GM23338 (cell line): Measurements from ENCODE around the gene BCAP29. TPM values are rescaled to one million over a fixed set of nuclear protein-coding genes. Genes with fewer than 3 reads are reported as not detected.
A peak's percentile ranks its signal among the peaks of the same experiment; 100 is the strongest.

Experiments
- ATAC-seq: fragments of 200-7000 bp; cut with Tn5 transposase; 3 replicates; pipeline ENCODE4 v1.9.1; 2020
- DNase-seq: peaks from one replicate; pipeline ENCODE4 v3.0.0-alpha.2; 2015; ENCODE audit warnings: low spot score
- H2AFZ ChIP-seq: fragments of 200-600 bp; sonication (generic); 2 replicates; pipeline ENCODE4 v1.8.0; 2016; ENCODE audit warnings: antibody characterized with exemption, mild to moderate bottlenecking, moderate library complexity
- H3F3A ChIP-seq: fragments of 200-600 bp; sonication (generic); replicated peaks from 2 replicates; pipeline ENCODE4 v1.8.0; 2017; ENCODE audit warnings: antibody characterized with exemption, mixed run types, low read depth
- H3K27ac ChIP-seq: fragments of 200-600 bp; sonication (generic); 2 replicates; pipeline ENCODE4 v1.6.1; 2016; ENCODE audit warnings: low read depth
- H3K27me3 ChIP-seq: fragments of 200-600 bp; sonication (generic); 2 replicates; pipeline ENCODE4 v1.8.0; 2016; ENCODE audit warnings: mild to moderate bottlenecking, mixed run types, moderate library complexity; ENCODE audit not compliant: insufficient read depth
- H3K36me3 ChIP-seq: fragments of 200-600 bp; sonication (generic); 2 replicates; pipeline ENCODE4 v1.8.0; 2016; ENCODE audit warnings: mild to moderate bottlenecking; ENCODE audit not compliant: insufficient read depth
- H3K4me1 ChIP-seq: fragments of 200-600 bp; sonication (generic); 2 replicates; pipeline ENCODE4 v1.8.0; 2016; ENCODE audit warnings: mild to moderate bottlenecking, moderate library complexity; ENCODE audit not compliant: insufficient read depth
- H3K4me2 ChIP-seq: fragments of 200-600 bp; sonication (generic); 2 replicates; pipeline ENCODE4 v1.7.1; 2017; ENCODE audit warnings: mixed run types
- H3K4me3 ChIP-seq: fragments of 200-600 bp; sonication (generic); 2 replicates; pipeline ENCODE4 v1.6.1; 2016; ENCODE audit warnings: mixed run types
- H3K79me2 ChIP-seq: fragments of 200-600 bp; sonication (generic); replicated peaks from 2 replicates; pipeline ENCODE4 v1.8.0; 2017; ENCODE audit warnings: mild to moderate bottlenecking; ENCODE audit not compliant: insufficient read depth
- H3K9me2 ChIP-seq: fragments of 200-600 bp; sonication (generic); 2 replicates; pipeline ENCODE4 v1.8.0; 2017; ENCODE audit not compliant: insufficient read depth
- H4K20me1 ChIP-seq: fragments of 200-600 bp; sonication (generic); replicated peaks from 2 replicates; pipeline ENCODE4 v1.8.0; 2017; ENCODE audit warnings: mild to moderate bottlenecking; ENCODE audit not compliant: insufficient read depth
- H3K27ac Mint-ChIP-seq: 2 replicates; pipeline ENCODE4 v1.8.0; 2020; ENCODE audit warnings: inconsistent platforms, mild to moderate bottlenecking, moderate library complexity, mixed read lengths
- H3K27me3 Mint-ChIP-seq: 3 replicates; pipeline ENCODE4 v1.8.0; 2022; ENCODE audit warnings: low read depth, mild to moderate bottlenecking, moderate library complexity, mixed read lengths, inconsistent platforms; ENCODE audit not compliant: insufficient read depth, poor library complexity
- H3K36me3 Mint-ChIP-seq: 3 replicates; pipeline ENCODE4 v1.8.0; 2021; ENCODE audit warnings: low read depth, mild to moderate bottlenecking, inconsistent platforms, moderate library complexity, mixed read lengths
- H3K4me1 Mint-ChIP-seq: 3 replicates; pipeline ENCODE4 v1.8.0; 2020; ENCODE audit warnings: mild to moderate bottlenecking, inconsistent platforms, mixed read lengths
- H3K4me3 Mint-ChIP-seq: 3 replicates; pipeline ENCODE4 v1.8.0; 2021; ENCODE audit warnings: moderate library complexity, mild to moderate bottlenecking, inconsistent platforms, mixed read lengths
- H3K9me3 Mint-ChIP-seq: 3 replicates; pipeline ENCODE4 v1.8.0; 2020; ENCODE audit warnings: moderate library complexity, mild to moderate bottlenecking, inconsistent platforms, mixed read lengths
- CREB1 ChIP-seq: fragments of 250-450 bp; sonication (Bioruptor Pico); IDR thresholded peaks from 2 replicates; pipeline ENCODE4 v1.5.0; 2020; ENCODE audit warnings: low read depth, mild to moderate bottlenecking, moderate library complexity
- EZH2 ChIP-seq: fragments of 200-600 bp; sonication (generic); IDR thresholded peaks from one replicate; pipeline ENCODE4 v1.8.0; 2017; ENCODE audit warnings: antibody characterized with exemption, mild to moderate bottlenecking, low read depth; ENCODE audit not compliant: unreplicated experiment
- EZH2phosphoT487 ChIP-seq: fragments of 200-600 bp; sonication (generic); IDR thresholded peaks from one replicate; pipeline ENCODE4 v1.8.1; 2018; ENCODE audit warnings: antibody characterized with exemption; ENCODE audit not compliant: unreplicated experiment
- POLR2AphosphoS5 ChIP-seq: IDR thresholded peaks from 2 replicates; pipeline ENCODE4 v1.6.1; 2016; ENCODE audit warnings: antibody characterized with exemption, low read depth
- ZNF114 ChIP-seq: fragments of 250-450 bp; sonication (Bioruptor Pico); IDR thresholded peaks from 2 replicates; pipeline ENCODE4 v1.5.0; 2020; ENCODE audit warnings: mild to moderate bottlenecking, moderate library complexity
- polyA plus RNA-seq: library from polyadenylated mRNA; unstranded; fragments of >200 nt; fragmentation: Nextera tagmentation; extraction: Ambion mirVana; gene quantifications from 2 replicates; pipeline ENCODE4 v1.2.1, GENCODE V29; 2016
- total RNA-seq: library from RNA; depleted of rRNA; stranded (reverse); fragments of >200 nt; shearing (Covaris generic); gene quantifications from 2 replicates; pipeline ENCODE4 v1.2.3, GENCODE V29; 2014
- TF ChIP-seq, protein P1 (sequence below): IDR thresholded peaks from one replicate; pipeline ENCODE4 v1.6.1; 2018; ENCODE audit warnings: antibody characterized with exemption; ENCODE audit not compliant: unreplicated experiment

BCAP29 gene
- total and polyA plus RNA-seq, 2 experiments from 2014 or later = 18.4 to 24.0 TPM

DNA sequence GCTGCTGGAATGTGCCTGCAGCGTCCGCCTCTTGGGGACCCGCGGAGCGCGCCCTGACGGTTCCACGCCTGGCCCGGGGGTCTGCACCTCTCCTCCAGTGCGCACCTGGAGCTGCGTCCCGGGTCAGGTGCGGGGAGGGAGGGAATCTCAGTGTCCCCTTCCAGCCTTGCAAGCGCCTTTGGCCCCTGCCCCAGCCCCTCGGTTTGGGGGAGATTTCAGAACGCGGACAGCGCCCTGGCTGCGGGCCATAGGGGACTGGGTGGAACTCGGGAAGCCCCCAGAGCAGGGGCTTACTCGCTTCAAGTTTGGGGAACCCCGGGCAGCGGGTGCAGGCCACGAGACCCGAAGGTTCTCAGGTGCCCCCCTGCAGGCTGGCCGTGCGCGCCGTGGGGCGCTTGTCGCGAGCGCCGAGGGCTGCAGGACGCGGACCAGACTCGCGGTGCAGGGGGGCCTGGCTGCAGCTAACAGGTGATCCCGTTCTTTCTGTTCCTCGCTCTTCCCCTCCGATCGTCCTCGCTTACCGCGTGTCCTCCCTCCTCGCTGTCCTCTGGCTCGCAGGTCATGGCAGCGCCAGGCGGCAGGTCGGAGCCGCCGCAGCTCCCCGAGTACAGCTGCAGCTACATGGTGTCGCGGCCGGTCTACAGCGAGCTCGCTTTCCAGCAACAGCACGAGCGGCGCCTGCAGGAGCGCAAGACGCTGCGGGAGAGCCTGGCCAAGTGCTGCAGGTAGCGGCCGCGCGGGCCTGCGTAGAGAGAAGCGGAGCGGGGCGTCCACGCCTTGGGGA lies 81.2 kb downstream of the BCAP29 start (continued):
- TF ChIP-seq CREB1 (CRISPR knock-in tag) = no peak
- TF ChIP-seq, protein P1, sequence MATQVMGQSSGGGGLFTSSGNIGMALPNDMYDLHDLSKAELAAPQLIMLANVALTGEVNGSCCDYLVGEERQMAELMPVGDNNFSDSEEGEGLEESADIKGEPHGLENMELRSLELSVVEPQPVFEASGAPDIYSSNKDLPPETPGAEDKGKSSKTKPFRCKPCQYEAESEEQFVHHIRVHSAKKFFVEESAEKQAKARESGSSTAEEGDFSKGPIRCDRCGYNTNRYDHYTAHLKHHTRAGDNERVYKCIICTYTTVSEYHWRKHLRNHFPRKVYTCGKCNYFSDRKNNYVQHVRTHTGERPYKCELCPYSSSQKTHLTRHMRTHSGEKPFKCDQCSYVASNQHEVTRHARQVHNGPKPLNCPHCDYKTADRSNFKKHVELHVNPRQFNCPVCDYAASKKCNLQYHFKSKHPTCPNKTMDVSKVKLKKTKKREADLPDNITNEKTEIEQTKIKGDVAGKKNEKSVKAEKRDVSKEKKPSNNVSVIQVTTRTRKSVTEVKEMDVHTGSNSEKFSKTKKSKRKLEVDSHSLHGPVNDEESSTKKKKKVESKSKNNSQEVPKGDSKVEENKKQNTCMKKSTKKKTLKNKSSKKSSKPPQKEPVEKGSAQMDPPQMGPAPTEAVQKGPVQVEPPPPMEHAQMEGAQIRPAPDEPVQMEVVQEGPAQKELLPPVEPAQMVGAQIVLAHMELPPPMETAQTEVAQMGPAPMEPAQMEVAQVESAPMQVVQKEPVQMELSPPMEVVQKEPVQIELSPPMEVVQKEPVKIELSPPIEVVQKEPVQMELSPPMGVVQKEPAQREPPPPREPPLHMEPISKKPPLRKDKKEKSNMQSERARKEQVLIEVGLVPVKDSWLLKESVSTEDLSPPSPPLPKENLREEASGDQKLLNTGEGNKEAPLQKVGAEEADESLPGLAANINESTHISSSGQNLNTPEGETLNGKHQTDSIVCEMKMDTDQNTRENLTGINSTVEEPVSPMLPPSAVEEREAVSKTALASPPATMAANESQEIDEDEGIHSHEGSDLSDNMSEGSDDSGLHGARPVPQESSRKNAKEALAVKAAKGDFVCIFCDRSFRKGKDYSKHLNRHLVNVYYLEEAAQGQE = peak; percentile 71
- TF ChIP-seq EZH2phosphoT487 = no peak

DNA sequence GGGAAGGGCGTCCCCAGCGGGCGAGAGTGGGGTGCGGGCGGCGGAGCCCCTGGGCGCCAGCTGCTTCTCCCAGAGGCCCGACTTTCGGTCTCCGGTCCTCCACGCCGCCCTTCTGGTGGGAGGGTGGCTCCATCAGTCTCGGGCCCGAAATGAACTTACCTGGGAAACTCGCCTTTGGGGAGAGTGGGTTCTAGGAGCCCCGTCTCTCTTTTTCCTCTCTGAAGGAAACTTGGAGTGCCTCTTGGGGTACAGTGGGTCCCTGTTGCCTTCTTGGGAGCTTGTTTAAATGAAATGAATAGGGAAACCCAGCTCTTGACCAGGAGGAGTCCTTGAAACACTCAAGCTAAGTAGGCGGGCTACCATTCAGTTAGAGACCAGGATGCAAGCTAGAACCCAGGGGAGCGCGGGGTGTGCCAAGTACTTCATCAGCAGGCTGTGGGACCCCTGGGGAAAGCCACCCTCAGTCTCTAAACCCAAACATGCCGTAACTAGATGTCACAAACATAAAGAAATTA lies 81.9 kb downstream of the BCAP29 start:
- TF ChIP-seq ZNF114 (CRISPR knock-in tag) = no peak
- peak; percentile 32 for TF ChIP-seq EZH2
- no peaks in the 10 kb centered on the region for H3K9me3 Mint-ChIP-seq
- Histone ChIP-seq H3K4me1 (peaks cover 2% of the 10 kb centered on the region), H3K27me3 (peaks cover 76% of the 10 kb centered on the region), H3K9me2 (no peaks in the 10 kb centered on the region), H3K4me3 (peak overlapping the region; percentile 76), H3F3A (peaks cover 4% of the 10 kb centered on the region; the same call in 1 of the 2 replicates), H4K20me1 (peaks cover 7% of the 10 kb centered on the region; the same call in 1 of the 2 replicates), H3K27ac (no peak overlapping the region), H2AFZ (peak overlapping the region; percentile 98), H3K36me3 (no peaks in the 10 kb centered on the region), H3K79me2 (no peaks in the 10 kb centered on the region), H3K4me2 (peak overlapping the region; percentile 94)
- peak overlapping the region; percentile 83 for H3K4me3 Mint-ChIP-seq
- peaks cover 20% of the 10 kb centered on the region for H3K4me1 Mint-ChIP-seq
- peaks cover 46% of the 10 kb centered on the region for H3K27me3 Mint-ChIP-seq
- no peaks in the 10 kb centered on the region; the same call in 2 of the 3 replicates for H3K36me3 Mint-ChIP-seq
- ATAC-seq (peak; percentile 21), DNase-seq (peak; percentile 49)
- no peak overlapping the region for H3K27ac Mint-ChIP-seq

DNA sequence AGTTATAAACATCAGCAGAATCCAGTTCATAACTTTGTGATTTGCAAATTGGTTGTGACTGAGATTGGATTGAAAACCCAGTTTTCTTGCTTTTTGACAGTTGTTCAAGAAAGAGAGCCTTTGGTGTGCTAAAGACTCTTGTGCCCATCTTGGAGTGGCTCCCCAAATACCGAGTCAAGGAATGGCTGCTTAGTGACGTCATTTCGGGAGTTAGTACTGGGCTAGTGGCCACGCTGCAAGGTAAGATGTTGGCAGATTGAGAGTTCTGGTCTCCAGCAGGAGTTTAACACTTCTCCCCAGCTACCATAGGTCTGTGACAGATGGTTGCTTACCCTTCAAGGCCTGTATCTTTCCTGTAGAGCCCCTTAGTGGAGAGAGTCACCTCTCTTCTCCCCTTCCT lies 83.2 kb downstream of the BCAP29 start:
- DNase-seq (peak; percentile 10), ATAC-seq (no peak)
- H2AFZ ChIP-seq = no peak overlapping the region
- no peaks in the 10 kb centered on the region for H3K36me3 ChIP-seq
- H3K4me3 Mint-ChIP-seq = no peak overlapping the region
- no peak overlapping the region for H3K4me2 ChIP-seq
- no peaks in the 10 kb centered on the region; the same call in 2 of the 3 replicates for H3K36me3 Mint-ChIP-seq
- H3K4me1 ChIP-seq = peaks cover 11% of the 10 kb centered on the region
- no peak overlapping the region for H3K4me3 ChIP-seq
- peaks cover 7% of the 10 kb centered on the region; the same call in 1 of the 2 replicates for H4K20me1 ChIP-seq
- H3K27ac ChIP-seq = no peak overlapping the region
- peaks cover 46% of the 10 kb centered on the region for H3K27me3 Mint-ChIP-seq
- H3K79me2 ChIP-seq = no peaks in the 10 kb centered on the region
- peaks cover 4% of the 10 kb centered on the region; the same call in 1 of the 2 replicates for H3F3A ChIP-seq
- no peak overlapping the region for H3K27ac Mint-ChIP-seq
- H3K9me2 ChIP-seq = peaks cover 6% of the 10 kb centered on the region; the same call in 1 of the 2 replicates
- no peaks in the 10 kb centered on the region for H3K9me3 Mint-ChIP-seq
- peaks cover 20% of the 10 kb centered on the region for H3K4me1 Mint-ChIP-seq
- peaks cover 67% of the 10 kb centered on the region for H3K27me3 ChIP-seq
- no peak for TF ChIP-seq POLR2AphosphoS5
- TF ChIP-seq, protein P1 = no peak
